ENCODE data around the gene MRTFB.

MRTFB gene

DNA sequence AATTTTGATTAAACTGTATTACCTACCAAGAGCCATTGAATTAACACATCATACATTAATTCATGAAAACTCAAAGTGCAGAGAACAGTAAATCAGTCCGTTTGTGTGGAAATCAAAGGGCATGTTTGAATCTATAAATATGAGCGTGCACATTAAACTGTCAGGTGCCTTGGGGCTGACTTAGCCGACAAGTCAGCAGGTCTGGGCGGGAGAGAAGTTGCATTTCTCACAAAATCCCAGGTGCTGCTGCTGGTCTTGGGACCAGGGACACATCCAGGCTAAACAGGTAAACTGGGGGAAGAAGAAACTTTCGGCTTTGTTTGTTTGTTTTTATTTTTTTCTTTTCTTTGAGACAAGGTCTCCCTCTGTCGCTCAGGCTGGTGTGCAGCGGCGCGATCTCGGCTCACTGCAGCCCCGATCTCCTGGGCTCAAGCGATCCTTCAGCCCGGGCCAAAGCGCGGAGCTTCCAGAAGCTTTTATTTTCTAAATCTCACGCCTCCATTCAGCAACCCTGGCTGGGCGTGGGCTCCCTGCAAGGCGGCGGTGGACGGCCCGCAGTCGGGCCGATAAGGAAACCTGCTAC, 213.9 kb downstream of the MRTFB start:
- no peak for DNase-seq (ENCODE audit: low read depth, low spot score)

- DNase-seq (ENCODE audit: low read depth, low spot score), result peak; percentile 87
Observed at GRCh38 chr16:14285513-14286367, 214.6 kb downstream of the MRTFB start.

DNA sequence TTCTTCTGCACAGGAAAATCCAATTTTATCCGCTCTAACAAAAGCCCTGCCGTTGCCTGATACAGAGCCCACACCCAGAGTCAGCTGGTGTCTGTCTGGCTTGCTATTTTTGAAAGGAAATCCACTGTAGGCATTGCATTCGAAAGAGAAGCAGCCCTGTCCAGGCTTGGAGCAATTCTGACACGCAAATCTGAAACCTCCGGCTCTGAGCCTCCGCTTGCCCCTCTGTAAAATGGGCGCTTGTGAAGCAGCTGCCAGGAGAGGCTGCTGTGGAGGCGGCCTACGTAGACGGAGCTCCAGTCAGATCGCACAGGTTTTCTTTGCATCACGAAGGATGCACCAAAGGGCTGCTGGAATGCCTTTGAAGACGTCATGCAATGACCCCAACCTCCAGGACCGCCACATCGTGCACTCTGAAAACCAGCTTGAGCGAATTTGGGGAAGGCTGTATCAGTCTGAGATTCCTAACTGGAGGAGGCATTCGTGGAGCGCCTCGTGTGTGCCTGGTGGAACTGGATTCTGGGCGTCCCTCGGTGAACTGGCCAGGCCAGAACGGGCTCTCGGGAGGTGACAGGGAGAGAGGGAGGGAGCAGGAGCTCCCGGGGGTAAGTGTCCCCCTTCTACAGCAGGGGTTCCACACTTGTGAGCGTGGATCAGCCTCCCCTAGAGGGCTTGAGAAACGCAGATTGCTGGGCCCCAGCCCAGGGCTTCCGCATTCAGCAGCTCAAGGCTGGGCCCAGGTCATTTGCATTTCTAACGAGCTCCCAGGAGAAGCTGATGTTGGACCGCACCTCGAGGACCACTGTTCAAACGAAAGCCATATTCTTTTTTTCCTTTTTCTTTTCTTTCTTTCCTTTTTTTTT, 215.5 kb downstream of the MRTFB start:
- no peak for DNase-seq (ENCODE audit: low read depth, low spot score)

DNA sequence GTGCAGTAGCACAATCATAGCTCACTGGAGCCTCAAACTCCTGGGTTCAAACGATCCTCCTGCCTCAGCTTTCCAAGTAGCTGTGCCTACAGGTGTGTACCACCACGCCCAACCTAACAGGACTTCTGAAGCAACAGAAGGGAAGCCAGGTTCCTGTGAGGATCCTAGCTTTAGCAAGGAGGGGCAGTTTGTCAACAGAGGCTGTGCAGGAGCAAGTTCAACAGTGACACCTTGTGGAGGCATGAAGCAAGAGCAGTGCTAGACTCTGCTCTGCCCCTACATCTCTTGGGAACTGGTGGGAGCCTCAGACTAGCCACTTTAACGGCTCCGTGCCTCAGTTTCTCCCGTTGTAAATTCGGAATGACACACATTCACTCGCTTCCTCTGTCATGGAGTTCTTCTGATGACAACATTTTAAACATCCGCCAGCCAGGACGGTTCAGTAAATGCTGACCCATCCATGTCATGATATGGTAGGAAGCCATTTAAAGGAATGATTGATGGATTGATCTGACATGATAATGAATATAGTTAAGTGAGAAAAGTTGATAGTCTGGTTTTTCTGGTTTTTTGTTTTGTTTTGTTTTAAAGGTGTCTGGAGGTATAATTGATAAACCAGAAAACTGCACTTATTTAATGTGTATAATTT, 218.7 kb downstream of the MRTFB start:
- no peak for DNase-seq (ENCODE audit: low read depth, low spot score)

DNA sequence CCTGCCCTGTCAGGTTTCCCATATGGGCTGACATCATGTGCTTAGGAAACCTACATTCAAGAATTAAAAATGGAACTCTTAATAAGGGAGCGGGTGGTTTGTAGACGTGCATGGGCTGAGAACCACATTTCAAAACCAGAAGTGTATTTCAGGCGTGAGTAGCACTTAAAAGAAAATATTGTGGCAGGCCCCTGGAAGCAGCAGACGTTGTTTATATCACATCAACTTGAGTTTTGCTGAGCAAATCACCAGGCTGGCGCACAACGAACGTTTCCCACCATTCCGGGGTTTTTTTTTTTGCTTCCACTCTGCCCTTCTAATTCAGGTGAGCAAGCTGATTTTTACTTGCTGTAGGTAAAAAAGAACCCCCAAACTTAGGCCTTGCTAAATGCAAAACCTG, 220.2 kb downstream of the MRTFB start:
- no peak for DNase-seq (ENCODE audit: low read depth, low spot score)

- no peak for DNase-seq (ENCODE audit: low read depth, low spot score)
Observed at GRCh38 chr16:14292051-14292825, 221.1 kb downstream of the MRTFB start.

- DNase-seq (ENCODE audit: low read depth, low spot score), result no peak
Observed at GRCh38 chr16:14296663-14297062, 225.5 kb downstream of the MRTFB start.

GRCh38 chr16:14298374-14299122, 227.4 kb downstream of the MRTFB start:
- no peak for DNase-seq (ENCODE audit: low read depth, low spot score)

DNA sequence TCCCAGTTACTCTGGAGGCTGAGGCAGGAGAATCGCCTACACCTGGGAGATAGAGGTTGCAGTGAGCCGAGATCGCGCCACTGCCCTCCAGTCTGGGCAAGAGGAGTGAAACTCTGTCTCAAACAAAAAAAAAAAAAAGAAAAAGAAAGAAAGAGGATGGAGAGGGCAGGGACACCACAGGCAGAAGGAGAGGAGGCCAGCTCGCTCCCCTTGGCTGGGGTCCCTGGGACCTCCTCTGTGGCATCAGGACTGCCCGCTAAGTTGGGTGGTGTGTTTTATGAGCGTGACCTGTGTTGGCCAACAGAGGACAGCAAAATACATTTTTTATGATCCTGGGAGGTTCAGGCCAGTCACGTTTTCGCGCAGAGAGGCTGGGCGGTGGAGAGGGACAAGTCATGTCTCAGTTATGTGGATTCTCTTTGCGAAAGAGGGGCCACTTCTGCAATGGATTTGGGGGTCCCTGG, 229.6 kb downstream of the MRTFB start:
- no peak for DNase-seq (ENCODE audit: low read depth, low spot score)

GRCh38 chr16:14301169-14302030, 230.3 kb downstream of the MRTFB start:
- no peak for DNase-seq (ENCODE audit: low read depth, low spot score)

DNA sequence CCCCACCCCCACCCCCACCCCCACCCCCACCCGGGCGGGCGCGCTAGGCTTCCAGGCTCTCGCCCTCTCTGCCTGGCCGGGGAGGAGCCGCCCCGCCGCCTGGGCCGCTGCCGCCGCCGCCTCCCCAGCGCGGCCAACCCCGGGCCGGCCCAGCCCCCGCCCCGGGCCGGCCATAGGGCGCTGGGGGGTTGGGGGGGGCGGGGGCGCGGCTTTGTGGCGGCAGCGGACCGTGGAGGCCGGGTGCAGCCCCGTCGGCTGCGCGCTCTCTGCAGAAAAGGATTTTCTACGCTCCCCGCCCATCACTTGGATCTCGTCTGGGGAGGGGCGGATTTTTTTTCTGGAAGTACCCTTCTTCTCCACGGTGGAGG, 230.9 kb downstream of the MRTFB start:
- no peak for DNase-seq (ENCODE audit: low read depth, low spot score)

DNA sequence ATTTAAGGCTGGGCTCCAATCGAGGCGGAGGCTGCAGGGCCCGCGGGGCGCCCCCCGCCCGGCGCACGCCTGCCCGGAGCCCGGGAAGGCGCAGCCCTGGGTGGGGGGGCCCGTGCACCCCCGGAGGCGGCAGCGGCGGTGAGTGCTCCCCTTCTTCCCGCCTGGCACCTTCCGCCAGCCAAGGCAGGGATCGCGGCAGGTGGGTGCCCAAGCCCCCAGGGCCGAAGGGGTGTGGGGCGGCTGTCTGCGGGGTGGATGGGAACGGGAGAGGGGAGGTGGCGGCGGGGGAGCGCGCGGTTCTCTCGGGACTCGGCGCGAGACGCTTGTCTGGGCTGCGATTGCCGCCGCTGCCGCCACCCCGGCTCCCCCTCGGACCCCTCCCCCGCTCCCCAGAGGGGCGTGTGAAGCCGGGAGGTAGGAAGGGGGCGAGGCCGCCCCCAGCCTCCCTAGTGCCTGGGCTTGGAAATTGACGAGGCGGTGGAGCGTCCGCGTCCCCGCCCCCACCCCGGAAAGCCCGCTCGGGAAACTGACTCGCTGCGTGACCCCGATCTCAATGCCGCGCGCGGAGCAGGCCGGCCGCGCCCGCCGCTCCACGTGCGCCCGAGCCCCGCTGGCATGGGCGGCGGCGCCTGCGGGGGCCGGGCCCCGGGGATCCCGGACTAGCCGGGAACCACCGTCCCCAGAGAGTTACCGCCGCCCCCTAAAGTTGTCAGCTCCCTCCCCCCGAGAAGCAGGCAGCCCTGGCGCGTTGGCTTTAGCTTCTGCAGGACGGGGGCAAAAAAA, 231.5 kb downstream of the MRTFB start:
- no peak for DNase-seq (ENCODE audit: low read depth, low spot score)

DNA sequence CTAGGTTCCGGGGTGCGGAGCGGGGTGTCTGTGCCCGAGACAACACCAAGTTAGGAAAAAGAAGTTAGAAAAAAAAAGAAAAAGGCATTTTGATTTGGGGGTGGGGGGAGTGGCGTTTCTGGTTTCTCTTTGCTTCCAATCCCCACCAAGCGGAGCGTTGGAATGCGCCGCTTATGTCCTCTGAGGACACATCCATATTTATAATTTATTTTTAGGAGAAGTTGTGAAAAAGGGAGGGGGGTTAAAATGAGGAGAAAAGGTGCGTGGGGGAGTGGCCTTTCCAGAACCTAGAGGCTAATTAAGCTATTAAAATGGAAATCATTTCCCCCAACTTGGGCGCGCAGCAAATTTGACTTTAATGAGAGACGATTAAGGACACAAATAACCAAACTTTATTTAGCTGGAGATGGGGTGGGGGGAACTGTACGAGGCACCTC, 232.1 kb downstream of the MRTFB start:
- DNase-seq (ENCODE audit: low read depth, low spot score), result no peak

GRCh38 chr16:14303639-14304394, 232.7 kb downstream of the MRTFB start:
- no peak for DNase-seq (ENCODE audit: low read depth, low spot score)

DNA sequence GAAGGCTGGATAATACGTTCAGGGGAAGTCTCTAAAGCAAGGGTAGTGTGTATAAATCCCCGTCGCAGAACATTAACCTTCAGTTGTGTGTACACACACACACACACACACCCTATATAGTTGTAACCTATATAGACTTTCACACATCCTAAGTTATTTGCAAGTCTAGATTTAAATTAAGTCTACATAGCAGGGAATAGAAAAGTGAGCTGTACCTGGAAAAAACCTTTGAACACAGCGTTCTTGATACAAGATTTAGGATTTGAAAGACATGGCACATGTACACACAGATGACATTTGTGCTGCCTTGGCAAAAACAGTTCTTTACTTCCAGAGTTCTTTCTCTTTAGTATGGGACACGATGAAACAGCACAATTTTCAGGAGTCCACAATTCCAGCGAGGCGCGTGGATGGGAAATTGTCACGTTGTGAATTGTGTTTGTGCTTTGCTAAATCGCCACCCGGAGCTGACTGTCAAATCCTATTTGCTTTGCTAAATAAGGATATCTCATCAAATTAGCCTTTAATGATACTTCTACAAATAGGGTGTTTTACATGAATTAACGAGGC, 233.9 kb downstream of the MRTFB start:
- DNase-seq (ENCODE audit: low read depth, low spot score), result no peak

- DNase-seq (ENCODE audit: low read depth, low spot score), result no peak
Observed at GRCh38 chr16:14306485-14307058, 235.5 kb downstream of the MRTFB start.

DNA sequence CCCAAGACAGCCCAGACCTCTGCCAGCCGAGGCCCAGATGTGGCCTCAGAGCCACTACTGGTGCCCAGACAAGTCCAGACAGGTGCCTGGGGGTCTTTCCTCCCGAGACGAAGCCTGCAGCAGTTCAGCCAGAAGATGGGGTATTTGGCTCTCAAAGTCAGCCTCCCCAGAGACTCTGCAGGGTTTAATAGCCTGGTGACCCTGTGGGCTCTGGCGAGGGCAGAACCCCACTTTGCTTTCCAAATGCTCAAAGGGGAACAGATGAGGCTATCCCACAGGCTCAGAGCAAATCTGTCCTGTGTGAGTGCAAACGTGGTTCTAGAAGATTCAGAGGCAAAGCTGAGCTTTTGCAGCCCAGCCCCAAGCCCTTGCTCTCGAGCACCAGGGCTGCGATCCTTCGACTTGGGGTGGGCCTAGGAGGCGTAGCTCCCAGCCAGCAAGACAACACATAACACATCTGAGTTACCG, 236.0 kb downstream of the MRTFB start:
- DNase-seq (ENCODE audit: low read depth, low spot score), result no peak

All from activated naive CD8-positive, alpha-beta T cell treated with anti-CD3 and anti-CD28 coated beads, Interleukin-2, amount 50 U/mL, for 16 hours (primary cell).